SKM-1 (cell line): ENCODE results near the gene GJB3.

ENCODE experiments used
- DNase-seq: peaks from one replicate; lab custom pipeline; 2025; ENCODE audit not compliant: unreplicated experiment; lab: John Stamatoyannopoulos, UW

The GJB3 gene

DNA sequence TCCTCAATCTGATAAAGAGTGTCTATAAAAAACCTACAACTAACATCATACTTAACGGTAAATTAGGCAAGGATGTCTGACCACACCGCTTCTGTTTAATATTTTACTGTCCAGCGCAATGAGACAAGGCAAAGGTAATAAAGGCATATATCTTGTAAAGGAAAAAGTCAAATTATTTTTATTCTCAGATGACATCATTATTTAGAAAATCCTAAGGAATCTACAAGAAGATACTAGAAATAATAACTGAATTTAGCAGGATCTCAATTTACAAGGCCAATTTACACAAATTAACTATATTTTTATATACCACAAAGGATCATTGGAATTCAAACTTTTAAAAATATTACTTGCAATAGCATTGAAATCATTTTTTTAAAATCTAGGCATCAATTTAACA is 41.2 kb downstream of the GJB3 start:
- no peak for DNase-seq

DNA sequence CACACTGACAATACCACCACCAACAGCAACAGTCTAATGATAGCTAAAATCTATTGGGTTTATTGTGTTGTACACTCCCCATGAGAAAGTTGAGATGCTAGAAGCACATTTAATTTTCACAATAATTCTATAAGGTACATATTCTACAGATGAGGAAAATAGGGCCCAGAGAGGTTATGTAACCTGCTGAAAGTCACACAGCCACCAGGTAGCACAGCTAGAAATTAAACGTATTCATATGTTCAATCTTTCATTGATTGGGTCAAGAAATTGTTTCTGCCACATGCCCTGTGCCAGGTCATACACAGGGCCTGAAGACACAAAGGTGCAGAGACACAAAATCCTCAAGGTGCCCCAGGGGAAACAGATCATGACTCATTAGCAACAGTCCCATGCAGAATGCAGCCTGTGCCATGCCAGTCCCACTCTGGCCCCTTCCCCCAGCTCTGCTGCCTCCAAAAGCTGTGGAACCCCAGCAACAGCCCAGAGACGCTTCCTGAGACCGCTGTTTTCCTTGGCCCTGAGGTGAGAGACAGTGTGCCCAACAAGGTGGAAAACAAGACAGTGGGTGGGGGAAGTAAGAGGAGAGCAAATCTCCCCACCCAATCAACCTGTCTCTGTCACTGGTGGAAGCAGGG is 43.9 kb downstream of the GJB3 start:
- no peak for DNase-seq

DNA sequence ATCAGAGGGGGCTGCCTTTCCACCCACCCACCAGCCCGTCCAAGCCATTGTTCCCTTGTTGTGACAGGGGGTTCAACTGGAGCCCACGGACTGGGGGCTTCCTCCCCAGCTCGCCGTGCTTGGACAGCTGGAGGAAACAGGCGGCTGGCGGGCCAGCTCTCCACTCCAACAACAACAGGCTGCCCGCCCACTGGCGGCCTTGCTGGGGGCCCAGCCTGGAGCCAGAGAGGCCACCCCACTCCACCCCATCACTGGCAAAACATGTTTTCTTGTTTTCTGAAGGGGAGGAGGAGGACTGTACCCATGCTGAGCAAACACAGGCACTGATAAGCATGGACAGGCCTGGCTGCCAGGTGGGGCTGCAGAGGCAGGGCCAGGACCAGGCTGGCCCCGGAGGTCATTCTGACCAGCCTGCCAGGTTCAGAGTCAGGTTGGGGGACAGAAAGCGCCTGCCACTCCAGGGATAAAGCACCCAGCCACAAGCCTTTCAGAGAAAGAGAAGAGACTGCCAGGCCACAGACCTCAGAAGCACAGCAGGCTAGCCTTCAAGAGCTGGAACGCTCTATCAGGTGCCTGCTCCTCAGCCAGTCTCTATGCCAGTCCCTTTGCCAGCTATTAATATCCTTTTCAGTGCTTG is 44.6 kb downstream of the GJB3 start:
- no peak for DNase-seq

DNA sequence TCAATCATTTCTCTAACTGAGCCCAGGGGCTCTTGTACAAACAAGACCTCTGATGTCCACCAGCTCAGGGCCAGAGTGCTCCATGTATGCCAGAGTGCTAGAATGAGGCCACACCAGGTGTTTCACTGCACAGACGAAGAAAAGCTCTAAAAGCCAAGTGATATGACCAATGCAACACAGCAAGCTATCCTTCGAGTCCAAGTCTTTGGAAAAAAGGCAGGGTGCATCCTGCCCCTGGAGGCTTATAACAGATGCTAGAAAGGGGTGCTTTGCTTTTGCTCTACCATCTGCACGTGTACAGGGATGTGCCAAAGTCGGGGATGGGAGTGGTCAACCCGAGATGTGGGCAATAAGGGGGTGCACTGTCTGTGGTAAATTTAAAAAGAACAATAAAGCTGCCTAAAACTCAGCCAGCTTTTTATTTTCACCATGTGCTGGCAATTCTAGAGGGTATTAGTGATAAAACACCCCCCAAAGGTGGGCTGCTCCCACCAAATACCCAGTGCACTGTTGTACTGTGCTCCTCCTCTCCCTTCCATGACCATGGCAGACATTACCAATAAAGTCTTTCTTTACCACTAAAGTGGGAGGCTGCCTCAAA is 46.4 kb downstream of the GJB3 start:
- no peak for DNase-seq

DNA sequence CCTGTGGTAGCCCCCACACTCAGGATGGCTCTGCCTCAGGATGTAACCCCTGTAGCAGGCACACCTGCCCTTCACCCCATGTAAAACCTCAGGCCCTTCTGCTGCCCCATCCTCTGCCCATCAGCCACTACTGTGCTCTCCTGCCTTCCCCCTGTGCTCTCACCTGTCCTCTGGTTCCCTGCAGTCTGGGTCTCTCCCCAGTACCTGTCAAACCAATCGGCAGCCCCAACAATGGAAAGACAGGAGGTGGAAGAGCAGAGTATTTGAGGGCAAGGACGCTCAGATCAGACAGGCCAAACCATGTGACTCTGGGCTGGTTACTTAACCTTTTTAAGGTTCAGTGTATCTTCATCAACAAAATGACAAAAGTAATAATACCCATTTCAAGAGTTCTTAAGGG is 47.6 kb downstream of the GJB3 start:
- DNase-seq = no peak

DNA sequence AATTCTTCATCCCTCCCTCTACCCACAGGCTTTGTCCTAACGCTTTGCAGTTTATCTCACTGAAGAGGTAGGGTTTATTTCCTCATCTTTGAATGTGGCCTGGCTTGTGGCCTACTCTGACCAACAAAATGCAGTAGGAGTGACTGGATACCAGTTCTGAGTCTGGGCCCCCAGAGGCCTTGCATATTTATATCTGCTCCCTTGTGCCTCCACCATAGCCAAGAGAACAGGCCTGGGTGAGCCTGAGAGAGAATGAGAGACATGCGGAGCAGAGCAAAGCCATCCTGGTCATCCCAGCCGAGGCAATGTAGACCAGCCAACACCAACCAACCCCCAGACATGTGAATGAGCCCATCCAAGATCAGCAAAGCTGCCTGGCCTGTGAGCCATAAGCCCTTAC is 48.2 kb downstream of the GJB3 start:
- DNase-seq = no peak

DNA sequence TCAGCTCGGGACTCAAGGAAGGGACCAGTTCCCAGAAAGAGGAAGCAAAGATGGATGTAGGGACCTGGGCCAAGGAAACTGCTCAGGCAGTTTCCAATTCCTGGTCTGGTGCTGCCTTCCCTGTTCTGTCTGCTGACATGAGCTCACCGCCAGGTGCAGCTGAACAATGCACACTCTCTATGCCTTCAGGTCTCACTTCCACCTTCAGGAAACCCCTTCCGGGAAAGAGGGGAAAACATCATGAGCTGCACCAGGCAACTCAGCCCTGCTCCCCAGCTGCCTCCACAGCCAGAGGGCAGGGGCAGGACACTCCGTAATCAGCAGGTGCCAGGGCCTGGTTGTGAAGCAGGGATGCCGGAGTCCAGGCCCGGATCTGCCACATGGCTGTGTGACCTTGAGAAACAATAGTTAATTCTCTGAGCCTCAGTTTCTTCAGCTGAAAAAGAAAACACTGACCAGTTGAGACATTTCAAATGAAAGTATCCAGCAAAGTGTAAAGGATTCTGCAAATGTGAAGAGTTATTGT is 50.8 kb downstream of the GJB3 start:
- no peak for DNase-seq

DNA sequence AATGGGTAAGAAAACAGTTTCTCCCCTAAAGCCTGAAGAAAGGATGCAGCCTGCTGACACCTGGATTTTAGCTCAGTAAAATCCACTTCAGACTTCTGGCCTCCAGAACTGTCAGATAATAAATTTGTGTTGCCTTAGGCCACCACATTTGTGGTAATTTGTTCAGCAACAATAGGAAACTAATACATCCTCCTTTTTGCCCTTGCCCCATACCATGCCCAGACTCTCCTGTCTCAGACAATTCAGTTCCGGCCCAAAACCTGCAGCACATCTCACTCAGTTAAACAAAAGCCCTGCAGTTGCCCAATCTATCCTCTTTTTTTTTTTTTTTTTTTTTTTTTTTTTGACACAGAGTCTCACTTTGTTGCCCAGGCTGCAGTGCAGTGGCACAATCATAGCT is 52.7 kb downstream of the GJB3 start:
- no peak for DNase-seq
